ENCODE measurements around the gene NOP16.
"Not testable (repeated sequence)": the region's sequence is repeated elsewhere in the genome, so short reads cannot be mapped to it uniquely, and the experiment has no call there.

Gene NOP16

DNA sequence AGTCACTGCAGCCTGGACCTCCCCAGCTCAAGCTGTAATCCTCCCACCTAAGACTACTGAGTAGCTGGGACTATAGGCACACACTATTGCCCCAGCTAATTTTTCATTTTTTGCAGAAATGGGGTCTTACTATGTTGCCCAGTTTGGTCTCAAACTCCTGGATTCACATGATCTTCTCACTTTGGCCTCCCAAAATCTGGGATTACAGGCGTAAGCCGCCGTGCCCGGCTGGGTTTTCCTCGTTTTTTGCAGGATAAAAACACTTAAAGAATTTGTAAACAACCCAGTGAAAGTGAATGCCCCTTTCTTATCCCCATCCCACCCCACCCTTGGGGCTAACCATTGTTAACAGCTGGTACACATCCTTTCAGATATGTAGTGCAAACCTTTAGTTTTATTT lies 20.2 kb upstream of the NOP16 start:
- no peak for DNase-seq

DNA sequence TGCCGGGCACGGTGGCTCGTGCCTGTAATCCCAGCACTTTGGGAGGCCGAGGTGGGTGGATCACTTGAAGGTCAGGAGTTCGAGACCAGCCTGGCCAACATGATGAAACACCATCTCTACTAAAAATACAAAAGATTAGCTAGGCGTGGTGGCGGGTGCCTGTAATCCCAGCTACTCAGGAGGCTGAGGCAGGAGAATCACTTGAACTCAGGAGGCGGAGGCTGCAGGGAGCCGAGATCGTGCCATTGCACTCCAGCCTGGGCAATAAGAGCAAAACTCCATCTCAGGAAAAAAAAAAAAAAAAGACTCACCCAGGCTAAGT lies 19.8 kb upstream of the NOP16 start:
- DNase-seq = not testable (repeated sequence)

GRCh38 chr5:176407456-176408251 lies 19.3 kb upstream of the NOP16 start:
- DNase-seq = no peak

GRCh38 chr5:176406436-176407052 lies 18.1 kb upstream of the NOP16 start:
- no peak for DNase-seq

DNA sequence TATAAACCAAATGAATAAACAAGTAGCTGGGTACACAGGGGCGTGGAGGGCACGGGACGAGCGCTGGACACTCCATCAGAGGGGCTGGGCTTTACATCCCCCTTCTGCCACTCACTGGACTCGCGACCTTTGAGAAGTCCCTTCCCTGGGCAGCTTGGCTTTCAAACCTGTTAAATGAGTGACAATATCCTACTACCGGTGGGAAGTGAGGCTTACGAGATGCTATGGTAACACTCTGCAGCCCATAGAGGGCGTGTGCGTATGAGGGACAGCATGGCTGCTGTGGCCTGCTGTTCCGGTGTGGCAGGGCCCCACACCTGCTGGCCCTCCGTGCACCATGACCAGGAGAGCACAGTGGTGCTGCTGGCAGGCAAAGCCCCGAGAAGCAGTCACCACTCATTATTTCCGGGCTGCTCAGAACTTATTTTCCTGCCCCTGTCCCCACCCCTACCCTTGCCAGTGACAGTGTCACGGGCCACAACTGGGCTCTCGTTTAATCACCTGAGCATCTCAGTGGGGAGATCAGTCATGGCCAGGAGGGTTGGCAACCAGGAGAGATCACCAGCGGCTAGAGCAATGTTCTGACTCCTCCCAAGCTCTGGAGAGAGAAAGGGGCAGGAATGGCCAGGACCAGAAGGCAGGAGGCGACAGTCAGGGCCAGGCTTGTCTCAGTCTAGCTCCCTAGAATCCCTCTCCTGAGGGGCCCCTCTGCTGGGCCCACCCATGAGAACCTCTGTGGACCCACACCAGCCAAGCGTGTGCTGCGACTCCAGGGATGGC lies 17.4 kb upstream of the NOP16 start:
- no peak for DNase-seq

DNA sequence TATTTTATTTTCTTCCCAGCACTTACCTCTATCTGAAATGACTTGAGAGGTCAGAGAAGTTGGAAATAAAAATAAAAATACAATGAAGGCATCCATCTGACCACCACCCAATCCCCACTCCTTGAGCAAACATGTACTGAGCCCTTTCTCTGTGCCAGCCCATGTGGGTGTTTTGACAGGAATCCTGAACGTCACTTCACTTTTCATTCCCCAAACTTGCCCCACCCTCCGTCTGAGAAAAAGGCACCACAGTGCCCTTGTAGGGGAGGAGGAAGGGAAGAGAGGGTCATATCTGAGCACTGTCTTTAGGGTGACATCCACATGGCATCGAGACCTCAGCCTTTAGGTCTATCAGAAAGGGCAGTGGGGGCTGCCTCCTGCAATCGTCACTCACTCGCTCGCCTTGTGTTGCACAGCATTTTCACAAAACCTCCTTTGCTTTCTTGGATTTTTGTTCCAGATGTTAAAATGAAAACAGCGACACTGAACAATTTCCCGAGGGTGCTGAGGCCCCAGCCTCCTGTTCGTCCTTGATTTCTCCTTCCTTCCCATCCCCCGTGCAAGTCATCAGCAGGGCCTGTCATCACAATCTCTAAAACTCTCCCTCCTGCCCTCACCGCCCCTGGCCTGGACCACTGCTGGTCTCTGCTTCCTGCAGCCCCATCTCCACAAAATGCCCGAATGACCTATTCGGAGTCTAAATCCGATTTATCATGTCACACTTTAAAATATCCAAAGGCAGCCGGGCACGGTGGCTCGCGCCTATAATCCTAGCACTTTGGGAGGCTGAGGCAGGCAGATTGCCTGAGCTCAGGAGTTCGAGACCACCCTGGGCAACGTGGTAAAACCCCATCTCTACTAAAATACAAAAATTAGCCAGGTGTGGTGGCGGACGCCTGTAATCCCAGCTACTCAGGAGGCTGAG lies 13.1 kb upstream of the NOP16 start:
- DNase-seq = no peak

- no peak for DNase-seq
Measured at GRCh38 chr5:176400382-176401156, 12.2 kb upstream of the NOP16 start.

DNA sequence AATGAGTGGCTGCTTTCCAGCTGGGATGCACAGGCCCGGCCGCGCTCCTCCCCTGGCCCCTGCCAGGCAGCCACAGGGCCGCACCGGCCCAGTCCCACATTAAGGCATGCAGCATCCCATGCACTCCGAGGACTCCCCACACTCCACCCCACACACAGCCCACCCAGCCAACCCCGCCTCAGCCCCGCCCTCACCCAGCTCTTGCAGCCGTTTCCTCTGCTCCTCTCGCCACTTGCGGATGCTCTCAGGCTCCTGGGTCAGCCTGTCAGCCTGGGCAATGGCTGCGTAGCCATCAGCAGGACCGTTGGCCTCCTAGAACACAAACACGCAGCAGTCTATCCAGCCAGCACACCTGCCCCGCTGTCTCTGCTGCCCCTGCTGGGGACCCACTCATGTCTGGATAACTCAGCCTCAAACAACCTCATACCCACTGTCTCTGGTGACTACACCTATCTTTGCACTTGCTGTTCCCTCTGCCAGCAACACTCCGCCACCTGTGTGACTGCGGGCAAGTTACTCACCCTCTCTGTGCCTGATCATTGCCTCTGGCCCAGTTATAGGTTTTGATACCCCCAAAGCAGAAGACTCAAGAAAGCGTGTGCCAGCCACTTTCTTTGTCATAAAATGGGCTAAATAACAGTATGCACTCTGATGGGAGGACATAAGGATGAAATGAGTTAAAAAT lies 9.5 kb upstream of the NOP16 start:
- no peak for DNase-seq

DNA sequence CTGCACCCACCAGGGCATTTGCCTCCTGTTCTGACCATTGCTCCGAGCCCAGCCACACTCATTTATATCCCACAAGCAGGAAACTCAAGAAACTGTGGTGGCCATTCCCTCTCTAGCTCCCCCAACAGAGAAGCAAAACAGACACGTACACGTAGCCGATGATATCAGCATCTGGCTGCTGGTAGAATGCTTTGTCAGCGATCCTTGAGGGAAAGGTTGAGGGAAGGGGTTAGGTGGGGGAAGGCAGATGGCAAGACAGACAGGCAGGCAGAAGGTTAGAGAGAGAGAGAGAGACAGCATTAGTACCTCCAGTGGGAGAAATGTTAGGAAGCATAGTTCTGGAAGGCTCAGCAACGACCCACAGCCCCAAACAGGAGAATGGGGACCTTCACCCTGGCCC lies 7.9 kb upstream of the NOP16 start:
- DNase-seq = no peak

DNA sequence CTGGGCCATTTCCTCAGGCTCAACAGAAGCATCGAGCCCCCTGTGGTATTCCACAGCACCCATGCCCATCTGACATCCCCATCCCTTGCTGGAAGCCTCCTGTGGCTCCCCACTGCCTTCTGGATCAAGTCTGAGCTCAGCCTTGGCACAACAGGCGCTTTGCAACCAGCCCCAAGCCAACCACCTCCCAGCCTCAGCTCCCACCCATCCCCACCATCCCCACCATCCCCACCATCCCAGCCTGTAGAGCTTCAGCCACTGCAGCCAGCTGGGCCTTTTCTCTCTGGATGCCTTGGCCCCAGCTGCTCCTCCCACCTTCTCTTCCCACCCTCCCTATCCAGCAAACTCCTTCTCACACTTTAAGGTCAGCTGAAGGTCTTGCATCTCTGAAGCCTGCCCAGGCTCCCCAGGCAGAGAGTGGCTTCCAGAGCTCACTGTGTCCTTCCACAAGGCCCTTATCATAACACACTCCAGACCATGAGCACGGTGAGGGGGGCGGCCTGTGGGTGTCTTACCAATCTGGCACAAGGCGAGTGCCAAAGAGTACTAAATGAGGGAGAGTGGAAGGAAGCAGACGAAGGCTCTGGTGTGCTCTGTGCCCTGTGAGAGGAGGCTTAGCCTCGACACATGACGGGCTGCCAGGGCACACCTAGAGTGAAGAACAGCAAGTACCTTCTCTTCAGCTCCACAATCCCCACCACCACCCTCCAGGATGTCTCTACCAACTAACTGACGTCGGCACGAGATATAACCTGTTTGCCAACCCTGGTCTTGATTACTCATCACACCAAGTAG lies 6.7 kb upstream of the NOP16 start:
- no peak for DNase-seq

- DNase-seq = no peak
Measured at GRCh38 chr5:176394096-176394495, 5.7 kb upstream of the NOP16 start.

DNA sequence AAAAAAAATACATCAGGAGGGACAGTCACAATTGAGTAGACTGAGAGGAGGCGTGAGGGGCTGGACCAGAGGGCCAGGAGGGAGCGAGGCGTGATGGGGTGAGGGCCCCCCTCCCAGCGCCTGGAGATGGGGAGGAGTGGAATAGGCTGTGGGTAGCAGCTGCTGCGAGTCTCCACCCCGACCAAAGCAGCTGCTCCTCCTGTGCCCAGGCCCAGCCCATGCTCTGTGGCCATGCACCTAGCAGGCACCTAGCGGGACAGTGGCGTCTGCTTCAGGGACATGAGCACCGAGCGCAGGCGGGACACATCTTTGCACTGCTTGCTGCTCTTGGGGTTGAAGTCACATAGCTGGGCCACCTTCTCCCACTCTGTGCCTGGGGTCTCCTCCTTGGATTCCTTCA lies 4.1 kb upstream of the NOP16 start:
- DNase-seq = no peak

DNA sequence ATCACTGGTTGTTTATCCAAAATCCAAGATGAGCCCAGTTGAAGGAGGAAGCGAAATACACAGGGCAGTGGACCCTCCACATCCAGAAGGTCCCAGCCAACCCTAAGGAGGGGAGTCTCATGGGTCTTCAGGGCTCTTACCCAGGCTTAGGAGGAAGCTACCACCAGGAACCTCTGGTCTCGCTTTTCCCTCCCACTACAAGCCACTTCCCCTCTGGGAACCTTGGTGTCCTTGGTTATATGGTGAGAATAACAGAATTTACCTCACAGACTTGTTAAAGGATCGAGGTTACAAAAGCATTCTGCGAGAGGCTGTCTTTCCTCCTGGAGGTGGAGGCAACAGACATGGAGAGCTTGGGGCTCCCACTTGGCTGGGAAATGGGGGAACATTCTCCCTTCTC lies 3.6 kb upstream of the NOP16 start:
- DNase-seq = no peak

GRCh38 chr5:176391479-176391878 lies 3.1 kb upstream of the NOP16 start:
- no peak for DNase-seq

GRCh38 chr5:176389135-176390123 lies 1.0 kb upstream of the NOP16 start:
- no peak for DNase-seq

DNA sequence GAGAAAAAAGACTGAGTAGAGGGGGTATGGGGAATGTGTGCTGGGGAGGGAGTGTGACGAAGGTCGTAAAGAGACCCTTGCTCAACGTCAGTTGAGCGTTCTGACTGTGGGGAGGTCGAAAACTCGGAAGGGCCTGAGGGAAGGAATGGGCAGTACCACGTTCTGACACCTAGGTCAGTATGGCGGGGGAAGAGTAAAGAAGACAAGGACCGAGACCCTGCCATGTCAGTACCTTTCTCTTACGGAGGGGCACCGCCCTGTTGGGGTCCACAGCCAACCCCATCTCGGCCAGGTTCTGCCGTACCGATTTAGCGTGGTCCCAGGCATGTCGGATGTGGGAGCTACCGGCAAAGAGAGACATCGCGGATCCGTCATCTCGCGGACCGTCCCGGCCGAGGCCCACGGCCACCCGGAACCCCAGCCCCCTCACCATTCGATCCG lies 375 bp downstream of the NOP16 start:
- DNase-seq = peak in 1 of 2 donors; percentile 32

DNA sequence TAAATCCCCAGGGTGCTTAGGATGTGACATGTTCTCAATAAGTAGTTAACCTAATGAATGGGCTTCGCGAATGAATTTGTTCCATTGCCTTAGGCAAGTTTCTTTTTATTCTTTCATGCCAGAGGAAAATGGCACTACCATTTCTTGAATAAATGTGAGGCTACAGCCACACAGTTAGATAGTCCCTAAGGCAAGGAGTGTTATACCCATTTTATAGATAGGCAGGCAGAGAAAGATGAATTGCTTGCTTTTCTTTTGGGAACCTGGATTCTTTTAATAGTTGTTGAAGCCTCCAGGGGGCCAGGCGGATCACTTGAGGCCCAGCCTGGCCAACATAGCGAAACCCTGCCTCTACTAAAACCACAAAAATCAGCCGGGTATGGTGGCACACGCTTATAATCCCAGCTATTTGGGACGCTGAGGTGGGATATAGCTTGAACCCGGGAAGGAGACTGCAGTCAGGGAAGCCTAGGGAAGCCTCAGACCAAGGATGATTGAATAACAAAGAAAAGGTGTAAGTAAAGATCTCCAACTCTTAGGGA lies 943 bp downstream of the NOP16 start:
- no peak for DNase-seq

DNA sequence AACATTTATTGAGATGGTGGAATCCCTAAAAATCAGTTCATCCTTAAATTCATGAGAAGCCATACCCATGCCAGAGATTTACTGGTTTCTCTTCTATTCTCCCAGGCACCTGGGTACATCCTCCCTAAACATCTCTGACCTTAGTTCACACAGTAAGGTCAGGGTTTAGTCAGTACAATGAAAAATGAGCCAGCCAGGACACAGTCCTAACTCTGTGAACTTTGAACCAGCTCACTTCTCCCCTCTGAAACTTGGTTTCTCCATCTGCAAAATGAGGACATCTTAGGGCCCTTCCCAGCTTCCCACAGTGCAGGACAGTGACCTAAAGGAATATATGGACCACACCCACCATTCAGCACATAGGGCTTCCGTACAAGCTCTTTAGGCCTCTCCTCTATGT lies 1.9 kb downstream of the NOP16 start:
- no peak for DNase-seq

- DNase-seq = no peak
Measured at GRCh38 chr5:176384991-176385390, 3.4 kb downstream of the NOP16 start.
